Smooth muscle cell (in vitro differentiated cells): ENCODE data around the gene MAP3K8. TPM values are rescaled to one million over a fixed set of nuclear protein-coding genes. Genes with fewer than 3 reads are reported as not detected.
A peak's percentile ranks its signal among the peaks of the same experiment; 100 is the strongest.

Experiments used
- DNase-seq: peaks from one replicate; lab custom pipeline; 2025; ENCODE audit not compliant: unreplicated experiment; lab: John Stamatoyannopoulos, UW
- H2AFZ ChIP-seq: fragments of 200-600 bp; sonication (generic); 2 replicates; pipeline ENCODE4 v1.6.0; 2016; ENCODE audit warnings: antibody characterized with exemption, low read depth, mild to moderate bottlenecking
- H3F3A ChIP-seq: fragments of 200-600 bp; sonication (generic); 2 replicates; pipeline ENCODE4 v1.6.0; 2017; ENCODE audit warnings: antibody characterized with exemption, low read depth
- H3K27ac ChIP-seq: fragments of 200-600 bp; sonication (generic); 2 replicates; pipeline ENCODE4 v1.5.1; 2016; ENCODE audit warnings: low read depth, mild to moderate bottlenecking
- H3K27me3 ChIP-seq: fragments of 200-600 bp; sonication (generic); 2 replicates; pipeline ENCODE4 v1.6.1; 2016; ENCODE audit warnings: low read depth, mild to moderate bottlenecking
- H3K36me3 ChIP-seq: fragments of 200-600 bp; sonication (generic); 2 replicates; pipeline ENCODE4 v1.5.1; 2016; ENCODE audit warnings: low read depth
- H3K4me1 ChIP-seq: fragments of 200-600 bp; sonication (generic); 2 replicates; pipeline ENCODE4 v1.5.1; 2016; ENCODE audit warnings: low read depth
- H3K4me2 ChIP-seq: fragments of 200-600 bp; sonication (generic); 2 replicates; pipeline ENCODE4 v1.6.0; 2016; ENCODE audit warnings: mild to moderate bottlenecking
- H3K4me3 ChIP-seq: fragments of 200-600 bp; sonication (generic); 2 replicates; pipeline ENCODE4 v1.5.1; 2016; ENCODE audit warnings: mild to moderate bottlenecking
- H3K79me2 ChIP-seq: fragments of 200-600 bp; sonication (generic); 2 replicates; pipeline ENCODE4 v1.6.0; 2016; ENCODE audit warnings: low read depth, mild to moderate bottlenecking
- H3K9ac ChIP-seq: fragments of 200-600 bp; sonication (generic); 2 replicates; pipeline ENCODE4 v1.6.0; 2016; ENCODE audit warnings: low read depth
- H3K9me3 ChIP-seq: fragments of 200-600 bp; sonication (generic); replicated peaks from 2 replicates; pipeline ENCODE4 v1.5.1; 2016; ENCODE audit warnings: low read depth
- H4K20me1 ChIP-seq: fragments of 200-600 bp; sonication (generic); 2 replicates; pipeline ENCODE4 v1.6.0; 2016; ENCODE audit warnings: low read depth
- CTCF ChIP-seq: fragments of 200-600 bp; sonication (generic); IDR thresholded peaks from 2 replicates; pipeline ENCODE4 v1.5.1; 2017; ENCODE audit warnings: borderline replicate concordance, mild to moderate bottlenecking, antibody characterized with exemption; ENCODE audit not compliant: insufficient read depth, poor library complexity, severe bottlenecking
- WGBS: methylation state at CpG from one replicate; pipeline ENCODE4 v1.1.7; 2016; ENCODE audit warnings: low lambda C conversion rate; 5-methylcytosine and 5-hydroxymethylcytosine counted together
- polyA plus RNA-seq: library from polyadenylated mRNA; unstranded; fragments of >200 nt; fragmentation: Nextera tagmentation; extraction: Ambion mirVana; gene quantifications from 2 replicates; pipeline ENCODE4 v1.2.1, GENCODE V29; 2016
- total RNA-seq: library from RNA; depleted of rRNA; stranded (reverse); fragments of >200 nt; gene quantifications from 2 replicates; pipeline ENCODE4 v1.2.3, GENCODE V29; 2014

MAP3K8 gene
- total and polyA plus RNA-seq, 2 experiments from 2014 or later, result 10.4 to 18.5 TPM

GRCh38 chr10:30509508-30509907 is 75.5 kb downstream of the MAP3K8 start:
- WGBS, result 92% methylated on average over 3 of the region's 3 CpGs
- Histone ChIP-seq H3F3A (no peaks in the 10 kb centered on the region), H2AFZ (no peak overlapping the region), H3K9ac (no peak overlapping the region), H3K4me1 (no peaks in the 10 kb centered on the region), H3K4me3 (no peak overlapping the region), H3K9me3 (no peaks in the 10 kb centered on the region), H3K36me3 (no peaks in the 10 kb centered on the region), H4K20me1 (no peaks in the 10 kb centered on the region), H3K79me2 (no peaks in the 10 kb centered on the region), H3K4me2 (no peak overlapping the region), H3K27ac (no peak overlapping the region), H3K27me3 (no peaks in the 10 kb centered on the region)
- no peak for TF ChIP-seq CTCF
- DNase-seq, result no peak

GRCh38 chr10:30510184-30510931 is 76.4 kb downstream of the MAP3K8 start:
- WGBS, result 60% methylated on average over 8 of the region's 8 CpGs
- TF ChIP-seq CTCF, result peak; percentile 24
- Histone ChIP-seq H3F3A (no peaks in the 10 kb centered on the region), H3K9ac (peak overlapping the region; percentile 9), H3K4me2 (peak overlapping the region; percentile 51), H3K27ac (peak overlapping the region; percentile 71), H3K4me1 (no peaks in the 10 kb centered on the region), H3K36me3 (no peaks in the 10 kb centered on the region), H4K20me1 (no peaks in the 10 kb centered on the region), H3K9me3 (no peaks in the 10 kb centered on the region), H3K27me3 (no peaks in the 10 kb centered on the region), H2AFZ (no peak overlapping the region), H3K79me2 (no peaks in the 10 kb centered on the region), H3K4me3 (no peak overlapping the region)
- DNase-seq, result no peak

- Histone ChIP-seq H3K36me3 (no peaks in the 10 kb centered on the region), H3K9ac (peak overlapping the region; percentile 9), H4K20me1 (no peaks in the 10 kb centered on the region), H3K27me3 (no peaks in the 10 kb centered on the region), H3F3A (no peaks in the 10 kb centered on the region), H3K9me3 (no peaks in the 10 kb centered on the region), H3K4me3 (no peak overlapping the region), H3K79me2 (no peaks in the 10 kb centered on the region), H3K27ac (peak overlapping the region; percentile 71), H3K4me2 (peak overlapping the region; percentile 51), H3K4me1 (no peaks in the 10 kb centered on the region), H2AFZ (no peak overlapping the region)
- 31% methylated on average over 4 of the region's 4 CpGs for WGBS
- no peak for TF ChIP-seq CTCF
- no peak for DNase-seq
Measured at GRCh38 chr10:30510932-30511700, 77.1 kb downstream of the MAP3K8 start.

Other genes starting within 250 kb of the MAP3K8 start
- 14.9 and 20.3 TPM in 2 replicates for gene MTPAP, start 84.9 kb upstream of the MAP3K8 start, total RNA-seq
- gene MTPAP, start 84.9 kb upstream of the MAP3K8 start, polyA plus RNA-seq, result 8.4 and 9.4 TPM in 2 replicates
- not detected in 2 replicates for gene LYZL2, start 195.6 kb downstream of the MAP3K8 start, total RNA-seq
- not detected in 2 replicates for gene LYZL2, start 195.6 kb downstream of the MAP3K8 start, polyA plus RNA-seq